Liver (tissue), 9 donors: ENCODE measurements around the gene APBA1. TPM values are rescaled to one million over a fixed set of nuclear protein-coding genes. Genes with fewer than 3 reads are reported as not detected.

ENCODE experiments used
- DNase-seq: peaks from one replicate; pipeline ENCODE4 v3.0.0-alpha.2; 2017; ENCODE audit warnings: low spot score
- H3K27ac ChIP-seq, 2 donors: one replicate each; pipeline ENCODE4 v1.7.0; 2013; ENCODE audit warnings: inconsistent platforms in 2 of 2, low read length in 2 of 2, control low read depth in 1 of 2, low read depth in 1 of 2, mild to moderate bottlenecking in 1 of 2
- H3K27me3 ChIP-seq, 4 donors: one replicate each; pipeline versions ENCODE4 v1.6.1 to v1.7.0; 2013; ENCODE audit warnings: low read length in 3 of 4, inconsistent platforms in 1 of 4, mild to moderate bottlenecking in 1 of 4, moderate library complexity in 1 of 4; ENCODE audit not compliant: control insufficient read depth in 4 of 4, insufficient read depth in 4 of 4
- H3K36me3 ChIP-seq, 4 donors: one replicate each; pipeline versions ENCODE4 v1.6.1 to v1.7.0; 2013; ENCODE audit warnings: low read length in 3 of 4, mild to moderate bottlenecking in 3 of 4, low read depth in 1 of 4, moderate library complexity in 1 of 4; ENCODE audit not compliant: control insufficient read depth in 4 of 4, insufficient read depth in 3 of 4
- H3K4me1 ChIP-seq, 4 donors: one replicate each; pipeline versions ENCODE4 v1.6.1 to v1.7.0; 2013; ENCODE audit warnings: low read length in 3 of 4, mild to moderate bottlenecking in 3 of 4, moderate library complexity in 1 of 4; ENCODE audit not compliant: control insufficient read depth in 4 of 4, insufficient read depth in 4 of 4
- H3K4me3 ChIP-seq, 3 donors: one replicate each; pipeline versions ENCODE4 v1.6.1 to v1.7.0; 2013; ENCODE audit warnings: low read length in 3 of 3, control low read depth in 1 of 3, low read depth in 1 of 3, mild to moderate bottlenecking in 1 of 3
- H3K9ac ChIP-seq, 2 donors: one replicate each; pipeline ENCODE4 v1.7.0; 2013; ENCODE audit warnings: low read length in 2 of 2, mild to moderate bottlenecking in 2 of 2, moderate library complexity in 2 of 2, control low read depth in 1 of 2, low read depth in 1 of 2
- H3K9me3 ChIP-seq, 4 donors: one replicate each; pipeline versions ENCODE4 v1.6.1 to v1.7.0; 2013; ENCODE audit warnings: low read length in 3 of 4; ENCODE audit not compliant: control insufficient read depth in 4 of 4
- CTCF ChIP-seq: fragments of 150-350 bp; IDR thresholded peaks from 2 replicates; pipeline ENCODE4 v1.5.1; 2017; ENCODE audit warnings: improper control_type of control experiment, low read depth, low read length; ENCODE audit not compliant: missing input control
- EGR1 ChIP-seq, 2 donors: IDR thresholded peaks; 2 replicates each; pipeline ENCODE4 v1.6.1; 2016 to 2018; ENCODE audit warnings: antibody characterized with exemption in 2 of 2, low read depth in 2 of 2
- GABPA ChIP-seq, 2 donors: IDR thresholded peaks in 1 of 2; conservative IDR thresholded peaks in 1 of 2; 2 replicates each; pipeline ENCODE4 v1.6.1; 2016; ENCODE audit warnings: antibody characterized with exemption in 2 of 2, mild to moderate bottlenecking in 1 of 2, moderate library complexity in 1 of 2
- HNF4A ChIP-seq, 2 donors: conservative IDR thresholded peaks; 2 replicates each; pipeline ENCODE4 v1.6.1; 2016; ENCODE audit warnings: antibody characterized with exemption in 2 of 2, mild to moderate bottlenecking in 2 of 2
- HNF4G ChIP-seq: IDR thresholded peaks from 2 replicates; pipeline ENCODE4 v1.6.1; 2016; ENCODE audit warnings: antibody characterized with exemption
- NR2F2 ChIP-seq: IDR thresholded peaks from 2 replicates; pipeline ENCODE4 v1.6.1; 2016; ENCODE audit warnings: antibody characterized with exemption
- RAD21 ChIP-seq, 2 donors: IDR thresholded peaks; 2 replicates each; pipeline ENCODE4 v1.6.1; 2016; ENCODE audit warnings: antibody characterized with exemption in 2 of 2, mild to moderate bottlenecking in 2 of 2
- RXRA ChIP-seq, 2 donors: IDR thresholded peaks; 2 replicates each; pipeline ENCODE4 v1.6.1; 2017 to 2018; ENCODE audit warnings: antibody characterized with exemption in 2 of 2, mild to moderate bottlenecking in 1 of 2
- SP1 ChIP-seq: IDR thresholded peaks from 2 replicates; pipeline ENCODE4 v1.6.1; 2018; ENCODE audit warnings: antibody characterized with exemption, mild to moderate bottlenecking
- TAF1 ChIP-seq: conservative IDR thresholded peaks from 2 replicates; pipeline ENCODE4 v1.6.1; 2016; ENCODE audit warnings: antibody characterized with exemption, mild to moderate bottlenecking
- ZBTB33 ChIP-seq: IDR thresholded peaks from 2 replicates; pipeline ENCODE4 v1.6.1; 2016; ENCODE audit warnings: antibody characterized with exemption
- WGBS: extraction: QIAGEN DNeasy Blood & Tissue Kit; methylation state at CpG from one replicate; pipeline ENCODE4 v1.1.7; 2013; 5-methylcytosine and 5-hydroxymethylcytosine counted together
- polyA plus RNA-seq, 2 donors: library from polyadenylated mRNA; stranded (reverse) in 1 of 2; unstranded in 1 of 2; fragments of 200-250 nt in 1 of 2; fragments of >200 nt in 1 of 2; fragmentation: Nextera tagmentation in 1 of 2; extraction: Ambion mirVana in 1 of 2; gene quantifications; one replicate each; pipeline versions ENCODE4 v1.2.1 to v1.2.3, GENCODE V29; 2013 to 2015
- total RNA-seq, 2 donors: library from RNA; depleted of rRNA; stranded (reverse); fragments of >200 nt; gene quantifications; one replicate each; pipeline ENCODE4 v1.2.3, GENCODE V29; 2014
- TF ChIP-seq, protein P1 (sequence below): IDR thresholded peaks from 2 replicates; pipeline ENCODE4 v1.6.1; 2016; ENCODE audit warnings: antibody characterized with exemption, mild to moderate bottlenecking
- TF ChIP-seq, protein P2 (sequence below): IDR thresholded peaks from 2 replicates; pipeline ENCODE4 v1.6.1; 2016; ENCODE audit warnings: antibody characterized with exemption
- donor health status: healthy.
- donor health status: healthy.
- donor health status: healthy.
- donor health status: healthy.
- donor health status: healthy.

Gene APBA1
- total and polyA plus RNA-seq, 4 donors: 2.8 to 19.0 (median 6.1) TPM

DNA sequence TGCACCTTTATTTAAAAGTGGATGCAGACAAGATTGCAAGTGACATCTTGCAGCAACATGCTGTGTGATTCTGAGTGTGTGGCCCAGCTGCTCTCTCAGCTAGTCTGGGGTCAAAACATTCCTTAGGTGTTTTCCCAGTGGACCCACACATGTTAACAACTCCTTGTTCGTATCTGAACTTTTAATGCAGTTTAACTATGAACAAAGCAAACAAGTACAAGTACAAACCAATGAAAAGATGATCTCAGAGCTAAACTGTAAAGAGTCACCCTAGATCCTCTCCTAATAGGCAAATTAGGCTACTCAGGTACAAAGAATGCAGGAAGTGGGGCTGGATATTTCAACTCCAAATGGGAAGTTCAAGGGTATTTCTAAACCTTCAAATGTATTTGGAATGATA is 238.8 kb downstream of the APBA1 start:
- WGBS: 38% methylated on average over 1 of the region's 1 CpG
- no peaks in the 10 kb centered on the region for H3K4me1 ChIP-seq
- H3K9ac ChIP-seq: no peak overlapping the region
- H3K4me3 ChIP-seq: no peak overlapping the region
- peaks cover 0 to 18% (median 5%) of the 10 kb centered on the region in 4 donors for H3K36me3 ChIP-seq
- no peak for TF ChIP-seq HNF4A (conservative IDR thresholded peaks at IDR 0.05)
- TF ChIP-seq GABPA (IDR thresholded peaks at IDR 0.05 in 1 of 2, conservative IDR thresholded peaks at IDR 0.05 in 1 of 2): no peak
- no peak for TF ChIP-seq HNF4G
- no peak for TF ChIP-seq CTCF
- TF ChIP-seq, protein P1, sequence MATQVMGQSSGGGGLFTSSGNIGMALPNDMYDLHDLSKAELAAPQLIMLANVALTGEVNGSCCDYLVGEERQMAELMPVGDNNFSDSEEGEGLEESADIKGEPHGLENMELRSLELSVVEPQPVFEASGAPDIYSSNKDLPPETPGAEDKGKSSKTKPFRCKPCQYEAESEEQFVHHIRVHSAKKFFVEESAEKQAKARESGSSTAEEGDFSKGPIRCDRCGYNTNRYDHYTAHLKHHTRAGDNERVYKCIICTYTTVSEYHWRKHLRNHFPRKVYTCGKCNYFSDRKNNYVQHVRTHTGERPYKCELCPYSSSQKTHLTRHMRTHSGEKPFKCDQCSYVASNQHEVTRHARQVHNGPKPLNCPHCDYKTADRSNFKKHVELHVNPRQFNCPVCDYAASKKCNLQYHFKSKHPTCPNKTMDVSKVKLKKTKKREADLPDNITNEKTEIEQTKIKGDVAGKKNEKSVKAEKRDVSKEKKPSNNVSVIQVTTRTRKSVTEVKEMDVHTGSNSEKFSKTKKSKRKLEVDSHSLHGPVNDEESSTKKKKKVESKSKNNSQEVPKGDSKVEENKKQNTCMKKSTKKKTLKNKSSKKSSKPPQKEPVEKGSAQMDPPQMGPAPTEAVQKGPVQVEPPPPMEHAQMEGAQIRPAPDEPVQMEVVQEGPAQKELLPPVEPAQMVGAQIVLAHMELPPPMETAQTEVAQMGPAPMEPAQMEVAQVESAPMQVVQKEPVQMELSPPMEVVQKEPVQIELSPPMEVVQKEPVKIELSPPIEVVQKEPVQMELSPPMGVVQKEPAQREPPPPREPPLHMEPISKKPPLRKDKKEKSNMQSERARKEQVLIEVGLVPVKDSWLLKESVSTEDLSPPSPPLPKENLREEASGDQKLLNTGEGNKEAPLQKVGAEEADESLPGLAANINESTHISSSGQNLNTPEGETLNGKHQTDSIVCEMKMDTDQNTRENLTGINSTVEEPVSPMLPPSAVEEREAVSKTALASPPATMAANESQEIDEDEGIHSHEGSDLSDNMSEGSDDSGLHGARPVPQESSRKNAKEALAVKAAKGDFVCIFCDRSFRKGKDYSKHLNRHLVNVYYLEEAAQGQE: no peak
- no peak for TF ChIP-seq RAD21 (IDR thresholded peaks at IDR 0.05)
- TF ChIP-seq, protein P2, sequence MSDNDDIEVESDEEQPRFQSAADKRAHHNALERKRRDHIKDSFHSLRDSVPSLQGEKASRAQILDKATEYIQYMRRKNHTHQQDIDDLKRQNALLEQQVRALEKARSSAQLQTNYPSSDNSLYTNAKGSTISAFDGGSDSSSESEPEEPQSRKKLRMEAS: no peak
- no peak for TF ChIP-seq SP1
- no peak overlapping the region for H3K27ac ChIP-seq
- no peaks in the 10 kb centered on the region for H3K9me3 ChIP-seq
- no peaks in the 10 kb centered on the region for H3K27me3 ChIP-seq
- no peak for DNase-seq

DNA sequence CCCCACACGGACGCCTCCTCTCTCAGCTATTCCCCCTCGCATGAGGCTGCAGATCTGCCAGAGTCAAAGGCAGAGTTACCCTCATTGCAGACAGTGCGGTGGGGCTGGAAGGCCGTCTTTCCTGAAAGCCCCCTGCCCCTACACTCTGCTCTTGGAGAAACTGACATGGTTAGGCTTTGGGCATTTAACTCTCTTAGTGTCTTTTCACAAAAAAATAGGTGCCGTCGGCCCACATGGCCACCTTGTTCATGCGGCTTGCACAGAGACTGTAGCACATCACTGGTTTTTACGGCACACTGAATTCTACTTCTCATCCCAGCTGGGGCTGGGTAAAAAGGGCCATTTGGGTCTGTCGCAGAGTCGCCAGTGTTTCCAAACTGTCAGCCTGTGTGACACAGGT is 239.5 kb downstream of the APBA1 start:
- DNase-seq: no peak
- Histone ChIP-seq H3K36me3 (peaks cover 0 to 18% (median 6%) of the 10 kb centered on the region in 4 donors), H3K9me3 (no peaks in the 10 kb centered on the region), H3K9ac (no peak overlapping the region), H3K27me3 (no peaks in the 10 kb centered on the region), H3K27ac (no peak overlapping the region), H3K4me3 (no peak overlapping the region), H3K4me1 (no peaks in the 10 kb centered on the region)
- TF ChIP-seq EGR1 (IDR thresholded peaks at IDR 0.05; ENCODE audit: low read depth in 2 of 2) (no peak), HNF4G (no peak), RXRA (IDR thresholded peaks at IDR 0.05) (no peak), ZBTB33 (no peak), HNF4A (conservative IDR thresholded peaks at IDR 0.05) (no peak), NR2F2 (no peak), SP1 (no peak), TAF1 (no peak)
- TF ChIP-seq, protein P2: no peak
- 90% methylated on average over 11 of the region's 11 CpGs for WGBS
